ENCODE results near the gene GJD3.

Gene GJD3

GRCh38 chr17:40348136-40348504 lies 16.4 kb downstream of the GJD3 start:
- Histone ChIP-seq H3K4me2 (ENCODE audit: low read depth, low read length, poor library complexity, severe bottlenecking) (peak overlapping the region; percentile 84), H3K9ac (ENCODE audit: low read depth, low read length, poor library complexity, severe bottlenecking) (peak overlapping the region; percentile 73), H3F3A (ENCODE audit: low read depth) (no peaks in the 10 kb centered on the region), H3K79me2 (ENCODE audit: insufficient read depth, low read length) (peaks cover 62% of the 10 kb centered on the region), H2AFZ (ENCODE audit: low read length) (no peak overlapping the region), H3K9me3 (ENCODE audit: insufficient read depth, low read depth, low read length) (no peaks in the 10 kb centered on the region), H3K9me2 (replicated peaks; ENCODE audit: low read depth, low read length) (no peaks in the 10 kb centered on the region), H4K20me1 (ENCODE audit: insufficient read depth, low read length, poor library complexity, severe bottlenecking) (no peaks in the 10 kb centered on the region), H3K27me3 (ENCODE audit: insufficient read depth, low read length, poor library complexity, severe bottlenecking) (no peaks in the 10 kb centered on the region), H3K36me3 (ENCODE audit: insufficient read depth, low read length) (peaks cover 30% of the 10 kb centered on the region; the same call in 1 of the 2 replicates), H3K4me1 (ENCODE audit: insufficient read depth, low read length, poor library complexity, severe bottlenecking) (peaks cover 54% of the 10 kb centered on the region), H3K4me3 (ENCODE audit: low read length, poor library complexity, severe bottlenecking) (peak overlapping the region; percentile 72)
- TF ChIP-seq EZH2phosphoT487 (IDR thresholded peaks at IDR 0.05; ENCODE audit: borderline replicate concordance) (no peak), CTCF (conservative IDR thresholded peaks at IDR 0.05; ENCODE audit: low read length) (no peak)

GRCh38 chr17:40347319-40348135 lies 17.0 kb downstream of the GJD3 start:
- Histone ChIP-seq H3F3A (ENCODE audit: low read depth) (no peaks in the 10 kb centered on the region), H3K36me3 (ENCODE audit: insufficient read depth, low read length) (peaks cover 25% of the 10 kb centered on the region; the same call in 1 of the 2 replicates), H3K9ac (ENCODE audit: low read depth, low read length, poor library complexity, severe bottlenecking) (peak overlapping the region; percentile 73), H3K9me2 (replicated peaks; ENCODE audit: low read depth, low read length) (no peaks in the 10 kb centered on the region), H3K79me2 (ENCODE audit: insufficient read depth, low read length) (peaks cover 68% of the 10 kb centered on the region), H3K27me3 (ENCODE audit: insufficient read depth, low read length, poor library complexity, severe bottlenecking) (no peaks in the 10 kb centered on the region), H3K9me3 (ENCODE audit: insufficient read depth, low read depth, low read length) (no peaks in the 10 kb centered on the region), H2AFZ (ENCODE audit: low read length) (no peak overlapping the region), H3K4me3 (ENCODE audit: low read length, poor library complexity, severe bottlenecking) (peak overlapping the region; percentile 72), H3K4me1 (ENCODE audit: insufficient read depth, low read length, poor library complexity, severe bottlenecking) (peaks cover 56% of the 10 kb centered on the region), H4K20me1 (ENCODE audit: insufficient read depth, low read length, poor library complexity, severe bottlenecking) (no peaks in the 10 kb centered on the region), H3K4me2 (ENCODE audit: low read depth, low read length, poor library complexity, severe bottlenecking) (peak overlapping the region; percentile 84)
- TF ChIP-seq CTCF (conservative IDR thresholded peaks at IDR 0.05; ENCODE audit: low read length) = no peak
- TF ChIP-seq EZH2phosphoT487 (IDR thresholded peaks at IDR 0.05; ENCODE audit: borderline replicate concordance) = no peak

- Histone ChIP-seq H3K36me3 (ENCODE audit: insufficient read depth, low read length) (peaks cover 17% of the 10 kb centered on the region; the same call in 1 of the 2 replicates), H3K79me2 (ENCODE audit: insufficient read depth, low read length) (peaks cover 75% of the 10 kb centered on the region), H3K9ac (ENCODE audit: low read depth, low read length, poor library complexity, severe bottlenecking) (peak overlapping the region; percentile 73), H3K4me2 (ENCODE audit: low read depth, low read length, poor library complexity, severe bottlenecking) (peak overlapping the region; percentile 84), H3K4me1 (ENCODE audit: insufficient read depth, low read length, poor library complexity, severe bottlenecking) (peaks cover 56% of the 10 kb centered on the region), H4K20me1 (ENCODE audit: insufficient read depth, low read length, poor library complexity, severe bottlenecking) (no peaks in the 10 kb centered on the region), H3F3A (ENCODE audit: low read depth) (no peaks in the 10 kb centered on the region), H3K27me3 (ENCODE audit: insufficient read depth, low read length, poor library complexity, severe bottlenecking) (no peaks in the 10 kb centered on the region), H3K9me3 (ENCODE audit: insufficient read depth, low read depth, low read length) (no peaks in the 10 kb centered on the region), H3K9me2 (replicated peaks; ENCODE audit: low read depth, low read length) (no peaks in the 10 kb centered on the region), H2AFZ (ENCODE audit: low read length) (no peak overlapping the region), H3K4me3 (ENCODE audit: low read length, poor library complexity, severe bottlenecking) (peak overlapping the region; percentile 72)
- TF ChIP-seq CTCF (conservative IDR thresholded peaks at IDR 0.05; ENCODE audit: low read length) (no peak), EZH2phosphoT487 (IDR thresholded peaks at IDR 0.05; ENCODE audit: borderline replicate concordance) (no peak)
These were observed 17.8 kb downstream of the GJD3 start for GRCh38 chr17:40346765-40347158.
